Endothelial cell of umbilical vein (primary cell): ENCODE data around the gene ING1.

ENCODE experiments used
- CTCF ChIP-seq, 2 donors: IDR thresholded peaks; 1 replicate in 1 of 2; 2 replicates in 1 of 2; pipeline ENCODE4 v1.5.1; 2011; ENCODE audit warnings: low read length in 2 of 2, mild to moderate bottlenecking in 2 of 2, moderate library complexity in 2 of 2, control low read depth in 1 of 2, inconsistent platforms in 1 of 2, low read depth in 1 of 2; ENCODE audit not compliant: insufficient read depth in 1 of 2; ENCODE audit errors: extremely low read depth in 1 of 2
- EZH2 ChIP-seq: IDR thresholded peaks from 2 replicates; pipeline ENCODE4 v1.6.1; 2012; ENCODE audit warnings: borderline replicate concordance, low read depth, mild to moderate bottlenecking, moderate library complexity, low read length, inconsistent platforms; ENCODE audit not compliant: severe bottlenecking
- GATA2 ChIP-seq: IDR thresholded peaks from 2 replicates; pipeline ENCODE4 v1.7.0; 2011; ENCODE audit warnings: low read depth, mild to moderate bottlenecking, moderate library complexity, mixed read lengths, low read length; ENCODE audit not compliant: insufficient read length, insufficient read depth
- JUN ChIP-seq: IDR thresholded peaks from 2 replicates; pipeline ENCODE4 v1.6.1; 2011; ENCODE audit warnings: borderline replicate concordance, low read depth; ENCODE audit not compliant: insufficient read length, insufficient read depth
- MAX ChIP-seq: IDR thresholded peaks from 2 replicates; pipeline ENCODE4 v1.6.1; 2011; ENCODE audit not compliant: insufficient read depth, insufficient read length
- MYC ChIP-seq: IDR thresholded peaks from one replicate; pipeline ENCODE4 v1.6.1; 2011; ENCODE audit warnings: mild to moderate bottlenecking, low read depth, low read length
- POLR2A ChIP-seq: IDR thresholded peaks from 2 replicates; pipeline ENCODE4 v1.6.1; 2012; ENCODE audit warnings: low read depth, mild to moderate bottlenecking, control low read depth, low read length
- POLR2AphosphoS5 ChIP-seq: IDR thresholded peaks from 2 replicates; pipeline ENCODE4 v1.6.1; 2012; ENCODE audit warnings: low read depth, mild to moderate bottlenecking, control low read depth, low read length, moderate library complexity; ENCODE audit not compliant: insufficient read depth

- TF ChIP-seq MAX: no peak
- TF ChIP-seq CTCF (IDR thresholded peaks at IDR 0.05; ENCODE audit: extremely low read depth in 1 of 2, insufficient read depth in 1 of 2, low read depth in 1 of 2, low read length in 2 of 2): no peak
- no peak for TF ChIP-seq JUN
- no peak for TF ChIP-seq POLR2AphosphoS5
- no peak for TF ChIP-seq MYC
- TF ChIP-seq POLR2A: no peak
- no peak for TF ChIP-seq EZH2
- no peak for TF ChIP-seq GATA2
Observed at GRCh38 chr13:110664041-110664440, 49.5 kb upstream of the ING1 start.
